Measurements from ENCODE around the gene HLA-A. TPM values are rescaled to one million over a fixed set of nuclear protein-coding genes. Genes with fewer than 3 reads are reported as not detected.

HLA-A gene
- total and polyA plus RNA-seq, 9 of the 15 experiments (the other 6 are each of a cell fraction or from before 2014, with no cell fraction given) = 0.46 to 3.3 TPM; not detected in 7

GRCh38 chr6:29977425-29977727, 35.0 kb downstream of the HLA-A start (continued):
- TF ChIP-seq, protein P1, sequence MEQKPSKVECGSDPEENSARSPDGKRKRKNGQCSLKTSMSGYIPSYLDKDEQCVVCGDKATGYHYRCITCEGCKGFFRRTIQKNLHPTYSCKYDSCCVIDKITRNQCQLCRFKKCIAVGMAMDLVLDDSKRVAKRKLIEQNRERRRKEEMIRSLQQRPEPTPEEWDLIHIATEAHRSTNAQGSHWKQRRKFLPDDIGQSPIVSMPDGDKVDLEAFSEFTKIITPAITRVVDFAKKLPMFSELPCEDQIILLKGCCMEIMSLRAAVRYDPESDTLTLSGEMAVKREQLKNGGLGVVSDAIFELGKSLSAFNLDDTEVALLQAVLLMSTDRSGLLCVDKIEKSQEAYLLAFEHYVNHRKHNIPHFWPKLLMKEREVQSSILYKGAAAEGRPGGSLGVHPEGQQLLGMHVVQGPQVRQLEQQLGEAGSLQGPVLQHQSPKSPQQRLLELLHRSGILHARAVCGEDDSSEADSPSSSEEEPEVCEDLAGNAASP (IDR thresholded peaks at IDR 0.05) = no peak
- TF ChIP-seq MLLT1 (IDR thresholded peaks at IDR 0.05) (peak; percentile 57 to 62; a peak in 1 of 4 replicates), ZNF512 (tag; IDR thresholded peaks at IDR 0.05) (peak; percentile 97), FOXK2 (conservative IDR thresholded peaks at IDR 0.05 in 1 of 2, IDR thresholded peaks at IDR 0.05 in 1 of 2; ENCODE audit: low read depth in 2 of 2) (peak in 1 of 2 experiments; percentile 41; a peak in 1 of 4 replicates), EP400 (IDR thresholded peaks at IDR 0.05) (0 out of 2 replicates have a peak, but pooled peaks have one; percentile 1), AFF1 (IDR thresholded peaks at IDR 0.05; ENCODE audit: low read depth in 1 of 2, partially characterized antibody in 2 of 2) (peak in 1 of 2 experiments; percentile 10), NBN (IDR thresholded peaks at IDR 0.05; ENCODE audit: low read depth) (0 out of 2 replicates have a peak, but pooled peaks have one; percentile 11), BCOR (IDR thresholded peaks at IDR 0.05) (0 out of 2 replicates have a peak, but pooled peaks have one; percentile 5), ATF1 (CRISPR knock-in tag; IDR thresholded peaks at IDR 0.05) (no peak), ATF1 (tag; IDR thresholded peaks at IDR 0.05) (peak; percentile 43), SMARCA5 (IDR thresholded peaks at IDR 0.05) (0 out of 2 replicates have a peak, but pooled peaks have one; percentile 25), MTA1 (IDR thresholded peaks at IDR 0.05; ENCODE audit: borderline replicate concordance) (peak; percentile 16; the same call in 1 of the 2 replicates)
